Esophagus (tissue), 2 donors: Measurements from ENCODE around the gene FOSB. TPM values are rescaled to one million over a fixed set of nuclear protein-coding genes. Genes with fewer than 3 reads are reported as not detected.
A peak's percentile ranks its signal among the peaks of the same experiment; 100 is the strongest.

ENCODE experiments used
- H3K27ac ChIP-seq, 2 donors: one replicate each; pipeline ENCODE4 v1.5.1; 2013; ENCODE audit warnings: low read depth in 2 of 2, mild to moderate bottlenecking in 2 of 2, inconsistent platforms in 1 of 2, low read length in 1 of 2, moderate library complexity in 1 of 2
- H3K27me3 ChIP-seq, 2 donors: one replicate each; pipeline ENCODE4 v1.6.1; 2013; ENCODE audit warnings: low read length in 2 of 2, control low read depth in 1 of 2, mild to moderate bottlenecking in 1 of 2; ENCODE audit not compliant: insufficient read depth in 2 of 2, control insufficient read depth in 1 of 2
- H3K36me3 ChIP-seq, 2 donors: one replicate each; pipeline ENCODE4 v1.6.1; 2013; ENCODE audit warnings: low read length in 1 of 2; ENCODE audit not compliant: control insufficient read depth in 2 of 2, insufficient read depth in 2 of 2
- H3K4me1 ChIP-seq, 2 donors: one replicate each; pipeline ENCODE4 v1.6.1; 2013; ENCODE audit warnings: low read length in 1 of 2; ENCODE audit not compliant: control insufficient read depth in 2 of 2, insufficient read depth in 2 of 2
- H3K4me3 ChIP-seq, 2 donors: one replicate each; pipeline ENCODE4 v1.5.1; 2013; ENCODE audit warnings: low read length in 2 of 2, mild to moderate bottlenecking in 2 of 2, low read depth in 1 of 2, moderate library complexity in 1 of 2
- H3K9me3 ChIP-seq, 2 donors: one replicate each; pipeline ENCODE4 v1.6.1; 2013; ENCODE audit warnings: mild to moderate bottlenecking in 2 of 2, low read depth in 1 of 2, low read length in 1 of 2, moderate library complexity in 1 of 2; ENCODE audit not compliant: control insufficient read depth in 2 of 2, insufficient read depth in 1 of 2
- WGBS, 2 donors: extraction: QIAGEN DNeasy Blood & Tissue Kit; methylation state at CpG; one replicate each; pipeline ENCODE4 v1.1.7; 2013; 5-methylcytosine and 5-hydroxymethylcytosine counted together
- polyA plus RNA-seq, 2 donors: library from polyadenylated mRNA; stranded (reverse); fragments of 200-250 nt; gene quantifications; one replicate each; pipeline ENCODE4 v1.2.3, GENCODE V29; 2013
- donor health status: healthy with polysubstance abuse.
- donor health status: Bipolar disorder and iron deficiency.

FOSB gene
- polyA plus RNA-seq, 2 donors: 1.1 to 13.8 TPM

- H3K4me1 ChIP-seq: peaks cover 0 to 14% of the 10 kb centered on the region in 2 donors
- H3K27me3 ChIP-seq: no peaks in the 10 kb centered on the region
- WGBS, 2 donors: 87 to 88% methylated on average over 9 of the region's 9 CpGs
- no peak overlapping the region for H3K4me3 ChIP-seq
- H3K9me3 ChIP-seq: no peaks in the 10 kb centered on the region
- H3K27ac ChIP-seq: peak overlapping the region; percentile 27 to 37
- H3K36me3 ChIP-seq: no peaks in the 10 kb centered on the region
These were observed 26.7 kb upstream of the FOSB start for GRCh38 chr19:45440873-45441654.

GRCh38 chr19:45442408-45442777 is 25.4 kb upstream of the FOSB start:
- peaks cover 0 to 14% of the 10 kb centered on the region in 2 donors for H3K4me1 ChIP-seq
- H3K27ac ChIP-seq: peak overlapping the region; percentile 90 to 97
- H3K4me3 ChIP-seq: no peak overlapping the region
- H3K9me3 ChIP-seq: no peaks in the 10 kb centered on the region
- no peaks in the 10 kb centered on the region for H3K27me3 ChIP-seq
- H3K36me3 ChIP-seq: no peaks in the 10 kb centered on the region
- WGBS, 2 donors: 79 to 83% methylated on average over 2 of the region's 2 CpGs

GRCh38 chr19:45442778-45443461 is 24.9 kb upstream of the FOSB start:
- H3K9me3 ChIP-seq: no peaks in the 10 kb centered on the region
- no peaks in the 10 kb centered on the region for H3K27me3 ChIP-seq
- peak overlapping the region; percentile 43 to 44 for H3K4me3 ChIP-seq
- WGBS, 2 donors: 11 to 14% methylated on average over 15 of the region's 15 CpGs
- no peaks in the 10 kb centered on the region for H3K36me3 ChIP-seq
- peaks cover 0 to 14% of the 10 kb centered on the region in 2 donors for H3K4me1 ChIP-seq
- H3K27ac ChIP-seq: peak overlapping the region; percentile 90 to 97

GRCh38 chr19:45443462-45444317 is 24.1 kb upstream of the FOSB start:
- Histone ChIP-seq H3K27ac (peak overlapping the region; percentile 90 to 97), H3K4me1 (peaks cover 0 to 14% of the 10 kb centered on the region in 2 donors), H3K27me3 (no peaks in the 10 kb centered on the region), H3K36me3 (no peaks in the 10 kb centered on the region), H3K9me3 (no peaks in the 10 kb centered on the region), H3K4me3 (peak overlapping the region; percentile 43 to 44)
- 1% methylated on average over 47 to 49 of the region's 49 CpGs for WGBS, 2 donors

- no peaks in the 10 kb centered on the region for H3K36me3 ChIP-seq
- H3K4me3 ChIP-seq: peak overlapping the region; percentile 31 to 44
- H3K9me3 ChIP-seq: no peaks in the 10 kb centered on the region
- 7 to 10% methylated on average over 47 of the region's 47 CpGs for WGBS, 2 donors
- H3K27me3 ChIP-seq: no peaks in the 10 kb centered on the region
- peak overlapping the region; percentile 90 to 97 for H3K27ac ChIP-seq
- H3K4me1 ChIP-seq: peaks cover 0 to 14% of the 10 kb centered on the region in 2 donors
These were observed 23.3 kb upstream of the FOSB start for GRCh38 chr19:45444318-45445041.

GRCh38 chr19:45445139-45445538 is 22.7 kb upstream of the FOSB start:
- Histone ChIP-seq H3K36me3 (no peaks in the 10 kb centered on the region), H3K27me3 (no peaks in the 10 kb centered on the region), H3K4me3 (no peak overlapping the region), H3K9me3 (no peaks in the 10 kb centered on the region), H3K4me1 (peaks cover 0 to 14% of the 10 kb centered on the region in 2 donors), H3K27ac (peak overlapping the region; percentile 90 to 97)
- WGBS, 2 donors: 62 to 76% methylated on average over 4 of the region's 4 CpGs

- Histone ChIP-seq H3K36me3 (no peaks in the 10 kb centered on the region), H3K27ac (peak overlapping the region; percentile 90 to 95), H3K9me3 (no peaks in the 10 kb centered on the region), H3K27me3 (no peaks in the 10 kb centered on the region), H3K4me3 (no peak overlapping the region), H3K4me1 (peaks cover 0 to 16% of the 10 kb centered on the region in 2 donors)
- 74 to 84% methylated on average over 6 of the region's 6 CpGs for WGBS, 2 donors
These were observed 21.5 kb upstream of the FOSB start for GRCh38 chr19:45446295-45446694.

- Histone ChIP-seq H3K27me3 (no peaks in the 10 kb centered on the region), H3K27ac (peak overlapping the region; percentile 90 to 95), H3K36me3 (no peaks in the 10 kb centered on the region), H3K4me1 (peaks cover 0 to 17% of the 10 kb centered on the region in 2 donors), H3K4me3 (no peak overlapping the region), H3K9me3 (no peaks in the 10 kb centered on the region)
- 45 to 57% methylated on average over 7 of the region's 7 CpGs for WGBS, 2 donors
These were observed 20.9 kb upstream of the FOSB start for GRCh38 chr19:45446944-45447343.

GRCh38 chr19:45448425-45448756 is 19.4 kb upstream of the FOSB start:
- Histone ChIP-seq H3K27ac (peak overlapping the region; percentile 90 to 93), H3K27me3 (no peaks in the 10 kb centered on the region), H3K9me3 (no peaks in the 10 kb centered on the region), H3K4me3 (no peak overlapping the region), H3K36me3 (no peaks in the 10 kb centered on the region), H3K4me1 (peaks cover 0 to 11% of the 10 kb centered on the region in 2 donors)
- 59 to 83% methylated on average over 3 of the region's 3 CpGs for WGBS, 2 donors
